Measurements from ENCODE around the gene POLR3B. TPM values are rescaled to one million over a fixed set of nuclear protein-coding genes. Genes with fewer than 3 reads are reported as not detected.
A peak's percentile ranks its signal among the peaks of the same experiment; 100 is the strongest.

The POLR3B gene
- total and polyA plus RNA-seq, 12 donors: 2.0 to 12.0 (median 9.2) TPM

GRCh38 chr12:106511365-106511764 lies 153.8 kb downstream of the POLR3B start:
- DNase-seq: no peak
- ATAC-seq: peak in 1 of 8 donors; percentile 44

GRCh38 chr12:106517314-106517713 lies 159.8 kb downstream of the POLR3B start:
- intact Hi-C loops (cut with DNase I): no loop called here
- Histone ChIP-seq H3K4me3 (no peak overlapping the region), H3K4me1 (no peaks in the 10 kb centered on the region), H3K9me3 (peaks cover 0 to 7% (median 0%) of the 10 kb centered on the region in 11 donors), H3K27me3 (no peaks in the 10 kb centered on the region), H3K27ac (no peak overlapping the region), H3K36me3 (no peaks in the 10 kb centered on the region)
- WGBS, 2 donors: 90 to 93% methylated on average over 1 of the region's 1 CpG
- TF ChIP-seq CTCF (IDR thresholded peaks at IDR 0.05): no peak
- ATAC-seq: no peak
- DNase-seq: no peak

More at GRCh38 chr12:106511365-106511764, 153.8 kb downstream of the POLR3B start:
- Histone ChIP-seq H3K4me3 (no peak overlapping the region), H3K9me3 (peaks cover 0 to 7% (median 0%) of the 10 kb centered on the region in 11 donors), H3K36me3 (peaks cover 0 to 44% (median 7%) of the 10 kb centered on the region in 9 donors), H3K27ac (no peak overlapping the region), H3K27me3 (no peaks in the 10 kb centered on the region), H3K4me1 (no peaks in the 10 kb centered on the region)
- WGBS, 2 donors: 75 to 81% methylated on average over 5 of the region's 5 CpGs
- no peak for TF ChIP-seq CTCF (IDR thresholded peaks at IDR 0.05)
- intact Hi-C loops (cut with DNase I): no loop called here

- intact Hi-C loops (cut with DNase I): no loop called here
- 57 to 62% methylated on average over 9 of the region's 9 CpGs for WGBS, 2 donors
- H3K9me3 ChIP-seq: no peaks in the 10 kb centered on the region
- TF ChIP-seq CTCF (IDR thresholded peaks at IDR 0.05): no peak
- no peaks in the 10 kb centered on the region for H3K4me1 ChIP-seq
- no peaks in the 10 kb centered on the region for H3K27me3 ChIP-seq
- ATAC-seq (no peak), DNase-seq (no peak)
- no peak overlapping the region for H3K27ac ChIP-seq
- H3K36me3 ChIP-seq: no peaks in the 10 kb centered on the region
- no peak overlapping the region for H3K4me3 ChIP-seq
These were observed 162.1 kb downstream of the POLR3B start for GRCh38 chr12:106519607-106520021.

GRCh38 chr12:106521901-106522300 lies 164.4 kb downstream of the POLR3B start:
- no peaks in the 10 kb centered on the region for H3K36me3 ChIP-seq
- intact Hi-C loops (cut with DNase I): no loop called here
- no peak overlapping the region for H3K27ac ChIP-seq
- ATAC-seq (no peak), DNase-seq (no peak)
- no peak overlapping the region for H3K4me3 ChIP-seq
- TF ChIP-seq CTCF (IDR thresholded peaks at IDR 0.05): no peak
- H3K27me3 ChIP-seq: no peaks in the 10 kb centered on the region
- 88 to 93% methylated on average over 4 of the region's 4 CpGs for WGBS, 2 donors
- H3K4me1 ChIP-seq: no peaks in the 10 kb centered on the region
- no peaks in the 10 kb centered on the region for H3K9me3 ChIP-seq
